GM21447 (cell line): ENCODE measurements around the gene CEP44.
"Not testable (repeated sequence)": the region's sequence is repeated elsewhere in the genome, so short reads cannot be mapped to it uniquely, and the experiment has no call there.

Experiments used
- ATAC-seq: cut with Tn5 transposase; IDR thresholded peaks from one replicate; pipeline ENCODE4 v1.9.1; 2021; ENCODE audit not compliant: unreplicated experiment

Gene CEP44

GRCh38 chr4:174277433-174277832 lies 6.3 kb upstream of the CEP44 start:
- no peak for ATAC-seq

DNA sequence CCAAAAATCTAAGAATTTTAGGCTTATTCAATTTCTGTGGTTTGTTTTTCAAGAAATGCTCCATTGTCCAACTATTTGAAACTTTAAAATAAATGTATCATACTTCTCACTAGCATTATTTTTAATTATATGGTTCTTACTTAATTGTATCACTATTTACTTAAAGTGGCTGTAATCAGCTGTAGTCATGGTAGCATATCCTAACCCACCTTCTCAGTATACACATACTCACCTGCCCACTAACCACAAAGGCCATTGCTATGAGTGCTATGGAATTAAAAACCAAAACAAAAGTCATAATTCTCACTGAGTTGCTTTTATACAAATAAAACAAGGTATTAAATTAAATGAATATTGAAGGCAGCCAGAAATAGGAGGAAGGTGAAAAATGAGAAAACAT lies 5.2 kb upstream of the CEP44 start:
- no peak for ATAC-seq

- no peak for ATAC-seq
These were observed 4.1 kb upstream of the CEP44 start for GRCh38 chr4:174279433-174280155.

DNA sequence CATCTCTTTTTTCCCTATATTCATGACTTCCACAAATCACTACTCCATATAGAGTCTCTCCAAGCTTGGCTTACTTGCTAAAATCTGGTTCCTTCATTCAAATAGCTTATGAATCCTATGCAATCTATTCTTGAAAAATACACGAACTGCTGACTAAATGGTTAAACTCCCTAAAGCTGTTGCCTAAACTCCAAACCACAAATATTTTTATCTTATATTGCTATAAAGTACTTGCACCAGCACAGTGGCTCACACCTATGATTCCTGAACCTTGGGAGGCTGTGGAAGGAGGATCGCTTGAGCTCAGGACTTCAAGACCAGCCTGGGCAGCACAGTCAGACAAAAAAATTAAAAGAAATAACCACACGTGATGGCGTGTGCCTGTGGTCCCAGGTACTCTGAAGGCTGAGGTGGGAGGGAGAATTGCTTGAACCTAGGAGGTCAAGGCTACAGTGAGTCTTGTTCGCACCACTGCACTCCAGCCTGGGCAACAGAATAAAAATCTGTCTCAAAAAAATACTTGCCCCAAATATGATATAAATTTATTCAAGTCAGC lies 2.5 kb upstream of the CEP44 start:
- ATAC-seq = no peak

GRCh38 chr4:174281901-174282300 lies 1.8 kb upstream of the CEP44 start:
- no peak for ATAC-seq

GRCh38 chr4:174282836-174283506 lies 740 bp upstream of the CEP44 start:
- ATAC-seq = peak; percentile 96

DNA sequence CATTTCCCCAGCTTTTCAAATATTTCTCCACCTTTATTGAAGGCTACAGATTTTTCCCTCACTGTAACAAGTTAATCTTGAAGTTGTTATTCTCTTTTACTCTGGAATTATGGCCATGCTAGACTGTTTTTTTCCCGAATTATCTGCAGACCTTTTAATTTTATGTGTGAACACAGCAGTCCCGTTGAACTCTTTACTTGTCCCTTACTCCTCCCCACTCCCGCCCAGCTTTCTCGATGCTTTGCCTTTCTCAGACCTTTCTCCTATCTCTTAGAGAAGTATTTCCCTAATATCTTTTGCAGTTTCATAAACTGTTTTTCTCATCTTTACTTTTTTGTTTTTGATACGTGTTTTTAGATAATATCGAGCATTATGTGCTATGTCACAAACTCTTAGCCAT lies 776 bp downstream of the CEP44 start:
- no peak for ATAC-seq

DNA sequence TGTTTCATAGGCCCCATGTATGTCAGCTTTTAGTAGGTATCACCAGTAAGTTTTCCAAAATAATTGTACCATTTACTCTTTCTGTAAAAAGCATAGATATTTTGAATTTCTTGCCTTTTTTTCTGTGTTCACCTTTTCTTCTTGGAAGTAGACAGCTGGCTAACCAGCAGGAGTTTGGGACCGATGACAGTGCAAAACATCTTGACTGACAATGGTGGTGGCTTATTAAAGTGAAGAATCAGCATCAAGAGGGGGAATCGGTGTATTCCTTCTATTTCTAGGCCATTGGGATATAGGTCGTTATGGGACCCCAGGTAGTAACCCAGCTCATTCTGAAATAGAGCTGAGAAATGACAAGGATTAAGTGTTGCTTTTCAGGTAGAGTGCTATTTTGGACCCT lies 3.2 kb downstream of the CEP44 start:
- ATAC-seq = no peak

- no peak for ATAC-seq
These were observed 8.8 kb downstream of the CEP44 start for GRCh38 chr4:174292473-174292872.

- not testable (repeated sequence) for ATAC-seq
These were observed 10.9 kb downstream of the CEP44 start for GRCh38 chr4:174294641-174295040.

- not testable (repeated sequence) for ATAC-seq
These were observed 11.4 kb downstream of the CEP44 start for GRCh38 chr4:174295142-174295541.

DNA sequence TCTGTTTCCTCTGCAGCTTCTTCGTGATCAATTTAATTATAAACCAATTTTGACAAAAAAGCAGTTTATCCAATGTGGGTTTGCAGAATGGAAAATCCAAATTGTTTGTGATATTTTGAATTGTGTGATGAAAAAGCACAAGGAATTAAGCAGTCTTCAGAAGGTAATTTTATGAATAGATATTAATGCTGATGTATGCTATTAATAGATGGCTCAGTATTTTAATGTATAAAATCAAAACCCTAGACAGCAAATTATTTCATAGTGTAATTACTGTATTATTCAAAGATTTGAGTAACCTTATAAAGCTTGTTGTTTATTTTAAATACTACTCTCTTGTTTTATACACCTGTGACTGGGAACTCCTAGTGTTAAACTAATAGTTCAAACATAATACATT lies 20.0 kb downstream of the CEP44 start:
- ATAC-seq = no peak

GRCh38 chr4:174304664-174305063 lies 21.0 kb downstream of the CEP44 start:
- ATAC-seq = no peak

- no peak for ATAC-seq
These were observed 22.2 kb downstream of the CEP44 start for GRCh38 chr4:174305961-174306360.

- no peak for ATAC-seq
These were observed 24.0 kb downstream of the CEP44 start for GRCh38 chr4:174307694-174308093.

- no peak for ATAC-seq
These were observed 29.3 kb downstream of the CEP44 start for GRCh38 chr4:174312993-174313392.

DNA sequence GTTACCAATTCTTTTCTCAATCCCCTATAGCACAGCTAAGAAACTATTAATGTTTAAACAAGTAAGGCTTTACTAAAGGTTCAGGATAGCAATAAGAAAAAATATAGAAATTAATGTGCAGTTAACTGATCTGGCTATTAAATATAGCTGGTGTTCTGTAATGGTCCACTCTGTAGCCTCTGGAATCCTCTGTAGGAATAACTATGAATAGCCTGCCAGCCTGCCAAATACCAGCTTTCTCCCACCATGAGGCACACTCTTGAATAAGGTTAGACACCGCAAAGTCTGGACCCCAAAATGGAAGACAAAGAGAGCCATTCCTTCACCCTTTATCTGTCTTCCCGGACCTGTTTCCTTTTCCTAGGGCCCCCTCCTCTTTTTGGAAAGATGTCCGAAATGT lies 30.6 kb downstream of the CEP44 start:
- no peak for ATAC-seq

DNA sequence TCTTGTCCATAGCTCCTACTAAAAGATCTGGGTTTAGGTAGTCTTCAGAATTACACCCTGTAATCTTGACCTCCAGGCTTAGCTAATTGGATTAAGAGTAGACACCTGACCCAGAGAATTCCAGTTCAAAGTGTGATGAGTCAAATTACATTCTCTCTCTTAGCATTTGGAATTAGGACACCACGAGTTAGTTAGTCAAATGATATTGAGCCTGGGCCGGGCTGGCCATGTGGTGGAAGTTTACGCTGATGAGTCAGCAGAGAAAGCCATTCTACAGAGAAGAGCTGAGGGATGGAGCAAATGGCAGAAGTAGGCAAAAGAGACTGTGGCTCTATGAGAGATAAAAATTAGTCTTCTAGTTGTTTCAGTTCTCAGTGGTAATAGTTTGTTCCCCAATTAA lies 31.1 kb downstream of the CEP44 start:
- ATAC-seq = no peak

DNA sequence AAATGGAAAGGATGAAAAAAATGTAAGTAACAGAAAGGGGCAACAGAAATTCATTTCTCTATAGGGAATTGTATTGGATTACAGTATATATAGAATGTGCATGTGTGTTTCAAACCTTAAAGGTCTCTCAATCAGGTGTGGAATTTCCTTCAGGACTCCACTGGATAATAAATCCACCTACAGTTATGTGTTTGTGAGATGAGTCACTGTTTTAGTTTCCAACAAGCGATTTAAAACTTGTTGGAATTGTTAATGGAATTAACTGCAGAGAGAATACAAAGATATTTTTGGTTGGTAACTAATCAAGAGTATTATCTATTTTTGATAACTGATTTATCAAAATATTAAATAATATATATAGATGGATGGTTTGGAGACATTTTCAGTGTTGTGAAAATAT lies 32.8 kb downstream of the CEP44 start:
- ATAC-seq = no peak

DNA sequence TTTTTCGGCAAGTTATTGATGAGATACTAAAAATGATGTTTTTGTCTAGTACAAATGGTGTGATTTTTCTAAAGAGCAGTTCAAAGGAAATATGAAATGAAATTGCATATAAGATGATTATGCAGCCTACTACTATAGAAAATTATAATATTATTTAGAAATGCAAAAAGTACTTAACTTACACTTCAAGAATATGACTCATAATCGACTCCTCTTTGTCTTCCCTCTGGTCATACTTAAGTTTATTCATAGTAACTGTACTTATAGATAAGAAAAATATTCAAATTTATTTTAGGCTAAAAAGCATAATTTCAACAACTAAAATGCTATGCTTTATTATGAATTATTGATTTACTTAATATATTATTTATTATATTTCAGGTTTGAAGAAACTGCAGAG lies 33.2 kb downstream of the CEP44 start:
- no peak for ATAC-seq

DNA sequence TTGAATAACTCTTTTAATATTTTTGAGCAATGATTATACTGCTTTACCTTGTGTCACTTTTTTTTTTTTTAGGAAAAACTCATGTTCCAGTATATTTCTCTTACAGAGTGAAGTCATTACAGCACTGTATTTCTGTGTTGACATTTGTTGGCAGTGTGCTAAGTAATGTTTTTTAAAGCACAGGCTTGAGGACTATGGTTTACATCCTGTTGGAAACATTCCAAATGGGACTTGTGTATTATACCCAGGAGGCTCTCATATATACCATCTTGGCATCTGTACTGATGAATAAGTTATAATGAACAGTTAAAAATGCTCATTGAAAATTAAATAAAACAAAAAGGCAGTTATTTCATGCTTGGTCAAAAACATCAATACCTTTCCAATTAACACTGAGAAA lies 33.8 kb downstream of the CEP44 start:
- no peak for ATAC-seq
